Retinal pigment epithelial cell (primary cell): ENCODE measurements around the gene EPHA5.
"Not testable (repeated sequence)": the region's sequence is repeated elsewhere in the genome, so short reads cannot be mapped to it uniquely, and the experiment has no call there.

ENCODE experiments used
- DNase-seq: peaks from one replicate; pipeline ENCODE4 v3.0.0-alpha.2; 2010; ENCODE audit warnings: low read depth
- H3K4me3 ChIP-seq: 2 replicates; pipeline ENCODE4 v1.5.1; 2011; ENCODE audit warnings: mild to moderate bottlenecking, low read length, control low read depth, moderate library complexity
- TF ChIP-seq, protein P1 (sequence below): conservative IDR thresholded peaks from 2 replicates; pipeline ENCODE4 v1.5.1; 2011; ENCODE audit warnings: low read depth, low read length, control low read depth, inconsistent platforms

The EPHA5 gene

DNA sequence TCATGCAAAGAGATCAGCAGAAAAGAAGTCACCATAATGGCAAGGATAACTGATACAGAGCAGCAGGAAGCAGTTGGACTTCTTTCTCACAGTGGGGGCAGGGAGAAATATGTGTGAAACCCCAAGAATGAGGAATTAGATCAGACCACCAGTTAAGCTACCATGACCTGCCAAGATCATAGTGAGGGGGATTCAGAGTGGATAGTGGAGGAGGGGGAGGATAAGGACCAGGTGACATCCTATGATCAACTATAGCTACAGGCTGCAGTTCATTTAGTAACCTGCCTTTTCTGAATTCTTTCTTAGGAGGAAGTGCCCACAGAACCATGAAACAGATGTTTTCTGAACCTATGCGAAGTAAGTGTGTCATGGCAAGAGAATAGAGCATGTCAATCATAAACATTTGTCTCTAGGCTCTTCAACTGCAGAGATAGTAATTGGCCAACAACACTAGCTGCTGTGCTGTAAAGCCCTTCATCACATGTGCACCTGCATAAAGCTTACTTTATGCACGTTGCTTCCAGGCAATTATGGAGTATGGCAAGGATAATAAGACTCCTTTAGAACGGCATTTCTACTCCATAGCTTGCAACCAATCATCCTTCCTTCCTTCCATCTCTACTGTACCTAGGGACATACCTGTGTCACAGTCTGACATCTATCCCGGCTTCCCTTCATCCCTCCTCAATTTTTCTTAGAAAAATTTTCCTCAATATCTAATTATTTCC, 329.7 kb downstream of the EPHA5 start:
- DNase-seq, result no peak
- TF ChIP-seq, protein P1, sequence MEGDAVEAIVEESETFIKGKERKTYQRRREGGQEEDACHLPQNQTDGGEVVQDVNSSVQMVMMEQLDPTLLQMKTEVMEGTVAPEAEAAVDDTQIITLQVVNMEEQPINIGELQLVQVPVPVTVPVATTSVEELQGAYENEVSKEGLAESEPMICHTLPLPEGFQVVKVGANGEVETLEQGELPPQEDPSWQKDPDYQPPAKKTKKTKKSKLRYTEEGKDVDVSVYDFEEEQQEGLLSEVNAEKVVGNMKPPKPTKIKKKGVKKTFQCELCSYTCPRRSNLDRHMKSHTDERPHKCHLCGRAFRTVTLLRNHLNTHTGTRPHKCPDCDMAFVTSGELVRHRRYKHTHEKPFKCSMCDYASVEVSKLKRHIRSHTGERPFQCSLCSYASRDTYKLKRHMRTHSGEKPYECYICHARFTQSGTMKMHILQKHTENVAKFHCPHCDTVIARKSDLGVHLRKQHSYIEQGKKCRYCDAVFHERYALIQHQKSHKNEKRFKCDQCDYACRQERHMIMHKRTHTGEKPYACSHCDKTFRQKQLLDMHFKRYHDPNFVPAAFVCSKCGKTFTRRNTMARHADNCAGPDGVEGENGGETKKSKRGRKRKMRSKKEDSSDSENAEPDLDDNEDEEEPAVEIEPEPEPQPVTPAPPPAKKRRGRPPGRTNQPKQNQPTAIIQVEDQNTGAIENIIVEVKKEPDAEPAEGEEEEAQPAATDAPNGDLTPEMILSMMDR, result no peak
- no peak overlapping the region for H3K4me3 ChIP-seq

DNA sequence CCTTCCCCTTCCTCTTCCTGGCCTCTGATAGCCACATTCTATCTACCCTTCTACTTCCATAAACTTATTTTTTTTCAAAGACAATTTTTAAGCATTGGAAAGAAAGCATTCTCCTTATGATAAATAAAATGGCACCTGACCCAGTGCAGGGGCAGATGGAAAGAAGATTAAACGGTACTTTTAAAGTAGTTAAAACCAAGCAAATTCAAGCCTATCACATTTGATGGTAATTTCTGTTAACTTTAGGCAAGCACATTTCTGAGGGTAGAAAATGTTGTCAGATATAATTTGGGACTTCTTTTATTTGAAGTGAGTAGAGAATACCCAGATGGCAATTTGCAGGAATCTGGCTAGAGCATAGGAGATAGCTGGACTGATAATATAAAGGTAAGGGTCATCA, 332.9 kb downstream of the EPHA5 start:
- TF ChIP-seq, protein P1, result no peak

DNA sequence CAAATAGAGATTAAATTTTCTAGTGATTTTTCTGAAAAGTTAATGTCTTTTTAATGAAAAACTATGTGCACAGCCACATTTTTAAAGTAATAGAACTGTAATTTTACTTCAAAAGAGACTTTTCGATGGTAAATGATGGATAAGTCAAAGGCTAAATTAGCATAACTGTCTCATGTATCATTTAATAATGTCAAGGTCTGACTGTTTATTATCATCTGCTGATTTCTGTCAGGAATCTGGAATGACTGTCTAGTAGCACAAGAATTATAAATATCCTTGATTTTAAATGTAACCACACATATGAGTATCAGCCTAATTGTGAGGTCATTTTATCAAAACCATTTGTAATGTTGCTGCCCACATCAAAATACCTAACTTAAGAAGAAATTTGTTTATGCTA, 333.8 kb downstream of the EPHA5 start:
- no peak for DNase-seq
- TF ChIP-seq, protein P1, result no peak
- no peak overlapping the region for H3K4me3 ChIP-seq

More for the DNA sequence above, 332.9 kb downstream of the EPHA5 start:
- no peak overlapping the region for H3K4me3 ChIP-seq
- no peak for DNase-seq

DNA sequence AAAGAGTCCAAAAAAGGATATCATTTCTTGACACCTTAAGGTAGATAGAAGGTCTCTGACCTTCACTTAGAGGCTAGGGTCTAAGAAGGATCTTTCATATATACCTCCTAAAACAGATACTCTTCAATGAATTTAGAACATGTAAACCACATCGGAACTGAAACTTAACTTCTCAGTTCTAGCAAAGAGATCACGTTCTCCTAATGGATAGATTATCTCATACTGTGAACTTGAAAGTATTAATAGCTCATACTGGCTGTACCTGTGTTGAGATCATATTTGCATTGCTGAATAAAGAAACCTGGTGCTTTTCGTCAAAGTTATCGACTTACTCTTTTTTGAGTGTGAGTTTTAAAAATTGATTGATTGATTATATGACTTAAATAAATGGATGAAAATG, 353.8 kb downstream of the EPHA5 start:
- DNase-seq, result no peak

DNA sequence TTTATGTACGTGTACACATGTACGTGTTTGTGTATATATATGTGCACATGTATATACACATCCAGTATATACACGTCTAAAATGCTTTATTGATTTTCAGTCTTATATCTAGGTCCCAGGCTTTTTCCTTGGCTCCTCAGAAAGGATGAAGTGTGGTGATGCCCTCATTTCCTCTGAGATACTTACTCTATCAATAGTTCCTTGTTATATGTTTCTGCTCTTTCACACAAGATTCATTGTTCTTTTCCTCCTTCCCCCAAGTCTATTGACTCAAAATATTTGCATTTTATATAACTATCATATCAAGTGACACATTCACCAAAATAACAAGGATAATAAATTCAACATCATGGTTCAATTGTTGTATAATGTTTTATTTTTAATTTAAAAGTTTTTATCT, 359.2 kb downstream of the EPHA5 start:
- TF ChIP-seq, protein P1, result no peak
- H3K4me3 ChIP-seq, result no peak overlapping the region
- DNase-seq, result no peak

More for the DNA sequence above, 353.8 kb downstream of the EPHA5 start:
- TF ChIP-seq, protein P1, result no peak
- H3K4me3 ChIP-seq, result no peak overlapping the region

DNA sequence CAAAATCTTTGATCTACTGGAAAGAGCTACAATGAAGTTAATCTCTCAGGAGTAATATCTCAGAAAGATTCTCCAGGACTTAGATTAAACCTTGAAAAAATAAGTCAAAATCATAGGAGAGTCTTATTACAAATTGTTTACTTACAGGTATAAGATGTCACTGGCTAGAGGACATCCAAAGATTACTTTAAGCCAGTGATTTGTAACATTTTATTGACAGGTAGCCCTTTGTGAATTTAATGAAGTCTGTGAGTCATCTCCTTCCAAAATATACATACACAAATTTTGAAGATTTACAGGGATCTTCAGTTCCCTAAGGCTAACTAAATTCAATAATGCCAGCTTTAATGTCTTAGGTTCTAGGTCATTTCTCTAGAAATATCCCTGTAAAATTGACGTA, 359.7 kb downstream of the EPHA5 start:
- TF ChIP-seq, protein P1, result no peak
- no peak overlapping the region for H3K4me3 ChIP-seq
- no peak for DNase-seq

DNA sequence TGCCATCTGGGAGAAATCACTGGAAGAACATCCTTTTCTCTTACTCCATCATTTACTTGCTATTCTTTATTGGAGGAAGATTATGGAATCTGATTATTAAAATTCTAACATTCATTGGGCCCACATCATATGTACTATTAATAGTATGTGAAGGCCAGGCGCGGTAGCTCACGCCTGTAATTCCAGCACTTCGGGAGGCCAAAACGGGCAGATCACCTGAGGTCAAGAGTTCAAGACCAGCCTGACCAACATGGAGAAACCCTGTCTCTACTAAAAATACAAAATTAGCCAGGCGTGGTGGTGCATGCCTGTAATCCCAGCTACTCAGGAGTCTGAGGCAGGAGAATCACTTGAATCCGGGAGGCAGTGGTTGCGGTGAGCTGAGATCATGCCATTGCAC, 361.7 kb downstream of the EPHA5 start:
- not testable (repeated sequence) for H3K4me3 ChIP-seq, DNase-seq
